ENCODE measurements around the gene EIF4A2. TPM values are rescaled to one million over a fixed set of nuclear protein-coding genes. Genes with fewer than 3 reads are reported as not detected.
A peak's percentile ranks its signal among the peaks of the same experiment; 100 is the strongest.

Gene EIF4A2
- total and polyA plus RNA-seq, 10 of the 15 experiments (the other 5 are each of a cell fraction or from before 2014, with no cell fraction given): 154 to 680 (median 259) TPM

- H3K79me2 ChIP-seq (ENCODE audit: control insufficient read depth, insufficient read depth, low read length): no peaks in the 10 kb centered on the region
- H3K4me2 ChIP-seq (ENCODE audit: control insufficient read depth, insufficient read depth): no peak overlapping the region
- no peak for ATAC-seq
- POLR2A ChIA-PET: no interaction called here
- no peak for DNase-seq (ENCODE audit: low read depth, low spot score)
- SMC1A ChIA-PET (ENCODE audit: uncharacterized antibody, unreplicated experiment): no interaction called here
- no peaks in the 10 kb centered on the region for H4K20me1 ChIP-seq (ENCODE audit: control insufficient read depth, insufficient read depth)
- H3K4me3 ChIP-seq: no peak overlapping the region
- no peak overlapping the region for H3K9ac ChIP-seq (ENCODE audit: control insufficient read depth, insufficient read depth, low read length)
- H3K9me3 ChIP-seq (replicated peaks; ENCODE audit: control insufficient read depth, insufficient read depth, low read length): no peaks in the 10 kb centered on the region
- no peaks in the 10 kb centered on the region for H3K4me1 ChIP-seq (ENCODE audit: control insufficient read depth, insufficient read depth, low read length)
- in situ Hi-C loops (cut with MboI): no loop called here
- H2AFZ ChIP-seq (ENCODE audit: control insufficient read depth, low read depth, low read length): no peak overlapping the region
- intact Hi-C loops (cut with micrococcal nuclease; ENCODE audit: unreplicated experiment): no loop called here
- FAIRE-seq: no peak
- no peaks in the 10 kb centered on the region for H3K36me3 ChIP-seq (ENCODE audit: control insufficient read depth in 2 of 2, insufficient read depth in 2 of 2, low read length in 1 of 2)
- WGBS (ENCODE audit: insufficient coverage, insufficient replicate concordance, low lambda C conversion rate, missing lambda C conversion rate): 43% methylated on average over 4 of the region's 4 CpGs
- no TSS peak for BruUV-seq (replicated peaks)
- TF ChIP-seq EZH2 (IDR thresholded peaks at IDR 0.05; ENCODE audit: borderline replicate concordance, control insufficient read depth, low read depth, low read length): no peak
- peak; percentile 59; the same call in 1 of the 2 replicates for TF ChIP-seq REST (IDR thresholded peaks at IDR 0.05; ENCODE audit: low read depth, low read length)
- no peak overlapping the region for H3K27ac ChIP-seq (ENCODE audit: control insufficient read depth, insufficient read depth)
- H3K27me3 ChIP-seq (replicated peaks in 1 of 2; ENCODE audit: control insufficient read depth in 2 of 2, insufficient read depth in 2 of 2, low read length in 1 of 2): peaks cover 6 to 16% of the 10 kb centered on the region in 2 experiments
- CTCF ChIA-PET: no interaction called here
- RAD21 ChIA-PET (ENCODE audit: unreplicated experiment): no interaction called here
Measured at GRCh38 chr3:186831798-186832197, 48.4 kb downstream of the EIF4A2 start.

GRCh38 chr3:186832276-186832675, 48.9 kb downstream of the EIF4A2 start:
- BruUV-seq (replicated peaks): no TSS peak
- in situ Hi-C loops (cut with MboI) (no loop called here), intact Hi-C loops (cut with micrococcal nuclease; ENCODE audit: unreplicated experiment) (no loop called here)
- FAIRE-seq: no peak
- Histone ChIP-seq H3K36me3 (ENCODE audit: control insufficient read depth in 2 of 2, insufficient read depth in 2 of 2, low read length in 1 of 2) (no peaks in the 10 kb centered on the region), H3K79me2 (ENCODE audit: control insufficient read depth, insufficient read depth, low read length) (no peaks in the 10 kb centered on the region), H4K20me1 (ENCODE audit: control insufficient read depth, insufficient read depth) (no peaks in the 10 kb centered on the region), H2AFZ (ENCODE audit: control insufficient read depth, low read depth, low read length) (no peak overlapping the region), H3K9ac (ENCODE audit: control insufficient read depth, insufficient read depth, low read length) (no peak overlapping the region), H3K27me3 (replicated peaks in 1 of 2; ENCODE audit: control insufficient read depth in 2 of 2, insufficient read depth in 2 of 2, low read length in 1 of 2) (peaks cover 6 to 16% of the 10 kb centered on the region in 2 experiments), H3K4me3 (no peak overlapping the region), H3K27ac (ENCODE audit: control insufficient read depth, insufficient read depth) (no peak overlapping the region), H3K4me2 (ENCODE audit: control insufficient read depth, insufficient read depth) (no peak overlapping the region), H3K4me1 (ENCODE audit: control insufficient read depth, insufficient read depth, low read length) (no peaks in the 10 kb centered on the region), H3K9me3 (replicated peaks; ENCODE audit: control insufficient read depth, insufficient read depth, low read length) (no peaks in the 10 kb centered on the region)
- CTCF ChIA-PET: no interaction called here
- no peak for DNase-seq (ENCODE audit: low read depth, low spot score)
- no peak for TF ChIP-seq RCOR1 (conservative IDR thresholded peaks at IDR 0.05; ENCODE audit: low read depth, low read length)
- TF ChIP-seq PBX3 (IDR thresholded peaks at IDR 0.05; ENCODE audit: insufficient replicate concordance, low read depth, low read length): no peak
- TF ChIP-seq NFXL1 (IDR thresholded peaks at IDR 0.05; ENCODE audit: borderline replicate concordance): no peak
- TF ChIP-seq IKZF2 (IDR thresholded peaks at IDR 0.05): no peak
- no peak for TF ChIP-seq ZNF274 (IDR thresholded peaks at IDR 0.05; ENCODE audit: insufficient read depth, insufficient read length)
- TF ChIP-seq PAX8 (IDR thresholded peaks at IDR 0.05): no peak
- no peak for TF ChIP-seq FOS (IDR thresholded peaks at IDR 0.05; ENCODE audit: borderline replicate concordance, extremely low read depth, insufficient read length)
- no peak for TF ChIP-seq FOXK2 (IDR thresholded peaks at IDR 0.05)
- RAD21 ChIA-PET (ENCODE audit: unreplicated experiment): no interaction called here
- WGBS (ENCODE audit: insufficient coverage, insufficient replicate concordance, low lambda C conversion rate, missing lambda C conversion rate): 33% methylated on average over 1 of the region's 1 CpG
- POLR2A ChIA-PET: no interaction called here
- no peak for ATAC-seq
- SMC1A ChIA-PET (ENCODE audit: uncharacterized antibody, unreplicated experiment): no interaction called here

All from GM12878 (cell line).